PC-9 (cell line): Measurements from ENCODE around the gene GSTCD. TPM values are rescaled to one million over a fixed set of nuclear protein-coding genes. Genes with fewer than 3 reads are reported as not detected.

ENCODE experiments used
- BruUV-seq: library from RNA; stranded (reverse); fragments of 400-500 nt; replicated peaks from 2 replicates; lab custom pipeline; 2021; lab: Mats Ljungman, UMichigan
- CTCF ChIA-PET: fragments of 300-600 bp; sonication (Branson Sonifier 250); formaldehyde crosslinking; loops from one replicate; lab custom pipeline; 2022; ENCODE audit warnings: antibody characterized with exemption; lab: Charles Lee
- POLR2A ChIA-PET: fragments of 300-600 bp; sonication (Branson Sonifier 250); formaldehyde crosslinking; loops from one replicate; lab custom pipeline; 2022; ENCODE audit warnings: antibody characterized with exemption; ENCODE audit not compliant: unreplicated experiment; lab: Charles Lee
- DNase-seq, 2 experiments: peaks; one replicate each; pipeline versions ENCODE4 v3.0.0 to v3.0.0-alpha.2; 2015 to 2022; ENCODE audit warnings: mixed read lengths in 1 of 2
- H2AFZ ChIP-seq: fragments of 200-600 bp; sonication (generic); 2 replicates; pipeline ENCODE4 v1.8.1; 2017; ENCODE audit warnings: antibody characterized with exemption
- H3F3A ChIP-seq: fragments of 200-600 bp; sonication (generic); 2 replicates; pipeline ENCODE4 v1.8.1; 2017; ENCODE audit warnings: antibody characterized with exemption, mild to moderate bottlenecking, low read depth; ENCODE audit not compliant: insufficient read depth
- H3K27ac ChIP-seq: fragments of 200-600 bp; sonication (generic); 2 replicates; pipeline ENCODE4 v1.6.1; 2016; ENCODE audit warnings: mixed run types
- H3K27me3 ChIP-seq: fragments of 200-600 bp; sonication (generic); 2 replicates; pipeline ENCODE4 v1.6.1; 2016; ENCODE audit warnings: low read depth, mixed run types; ENCODE audit not compliant: insufficient read depth
- H3K36me3 ChIP-seq: fragments of 200-600 bp; sonication (generic); 2 replicates; pipeline ENCODE4 v1.6.1; 2016; ENCODE audit warnings: low read depth, mixed run types
- H3K4me1 ChIP-seq: fragments of 200-600 bp; sonication (generic); replicated peaks from 2 replicates; pipeline ENCODE4 v1.6.1; 2016; ENCODE audit warnings: mixed run types; ENCODE audit not compliant: insufficient read depth
- H3K4me2 ChIP-seq: fragments of 200-600 bp; sonication (generic); 2 replicates; pipeline ENCODE4 v1.6.1; 2017; ENCODE audit warnings: mixed run types
- H3K4me3 ChIP-seq: fragments of 200-600 bp; sonication (generic); 2 replicates; pipeline ENCODE4 v1.6.1; 2016; ENCODE audit warnings: mixed run types
- H3K79me2 ChIP-seq: fragments of 200-600 bp; sonication (generic); 2 replicates; pipeline ENCODE4 v1.6.1; 2017; ENCODE audit warnings: low read depth, mixed run types
- H3K9me2 ChIP-seq: fragments of 200-600 bp; sonication (generic); 2 replicates; pipeline ENCODE4 v1.8.1; 2017; ENCODE audit warnings: mild to moderate bottlenecking; ENCODE audit not compliant: insufficient read depth
- H3K9me3 ChIP-seq: fragments of 200-600 bp; sonication (generic); 2 replicates; pipeline ENCODE4 v1.8.1; 2016; ENCODE audit warnings: low read depth; ENCODE audit not compliant: insufficient read depth
- H4K20me1 ChIP-seq: fragments of 200-600 bp; sonication (generic); 2 replicates; pipeline ENCODE4 v1.8.1; 2017; ENCODE audit not compliant: insufficient read depth
- CTCF ChIP-seq: fragments of 200-600 bp; sonication (generic); conservative IDR thresholded peaks from 2 replicates; pipeline ENCODE4 v1.6.1; 2017; ENCODE audit warnings: mixed run types, antibody characterized with exemption, mild to moderate bottlenecking, moderate library complexity
- EZH2 ChIP-seq: fragments of 200-600 bp; sonication (generic); IDR thresholded peaks from 2 replicates; pipeline ENCODE4 v1.8.0; 2017; ENCODE audit warnings: antibody characterized with exemption, low read depth
- intact Hi-C: fragments of 100-400 bp; cut with micrococcal nuclease; formaldehyde crosslinking; loops from one replicate; pipeline ENCODE4 v1.10.0; 2022; ENCODE audit not compliant: unreplicated experiment
- total RNA-seq: library from RNA; stranded (reverse); gene quantifications from 2 replicates; pipeline ENCODE4 v1.2.3, GENCODE V29; 2021

Gene GSTCD
- total RNA-seq, 1 experiment from 2014 or later, result 11.4 TPM

DNA sequence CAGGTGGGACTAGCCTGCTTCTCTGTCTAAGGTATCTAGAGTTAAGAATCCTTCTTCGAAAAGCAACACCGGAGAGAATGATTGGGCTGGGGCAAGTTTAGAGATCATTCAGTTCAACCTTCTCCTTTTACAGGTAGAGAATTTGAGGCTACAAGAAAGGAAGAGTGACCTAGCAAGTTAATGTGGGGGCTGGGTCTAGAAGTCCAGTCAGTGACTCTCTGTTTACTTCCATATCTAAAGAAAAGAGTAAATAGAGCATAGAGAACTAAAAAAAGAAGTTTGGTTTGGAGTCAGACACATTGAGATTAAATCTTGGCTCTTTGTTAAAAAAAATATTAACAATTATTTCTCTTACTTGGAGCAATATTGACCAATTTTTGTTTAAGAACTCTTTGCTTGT lies 122.6 kb downstream of the GSTCD start:
- Histone ChIP-seq H3K9me3 (no peaks in the 10 kb centered on the region), H3K27me3 (no peaks in the 10 kb centered on the region), H4K20me1 (no peaks in the 10 kb centered on the region), H3K36me3 (no peaks in the 10 kb centered on the region), H3K79me2 (no peaks in the 10 kb centered on the region), H2AFZ (no peak overlapping the region), H3K4me2 (no peak overlapping the region), H3K9me2 (no peaks in the 10 kb centered on the region), H3K4me3 (no peak overlapping the region), H3K4me1 (no peaks in the 10 kb centered on the region), H3K27ac (no peak overlapping the region), H3F3A (no peaks in the 10 kb centered on the region)
- BruUV-seq, result no TSS peak
- DNase-seq, result no peak
- intact Hi-C loops, result no loop called here
- POLR2A ChIA-PET, result no interaction called here
- TF ChIP-seq CTCF, result no peak
- CTCF ChIA-PET, result no interaction called here

DNA sequence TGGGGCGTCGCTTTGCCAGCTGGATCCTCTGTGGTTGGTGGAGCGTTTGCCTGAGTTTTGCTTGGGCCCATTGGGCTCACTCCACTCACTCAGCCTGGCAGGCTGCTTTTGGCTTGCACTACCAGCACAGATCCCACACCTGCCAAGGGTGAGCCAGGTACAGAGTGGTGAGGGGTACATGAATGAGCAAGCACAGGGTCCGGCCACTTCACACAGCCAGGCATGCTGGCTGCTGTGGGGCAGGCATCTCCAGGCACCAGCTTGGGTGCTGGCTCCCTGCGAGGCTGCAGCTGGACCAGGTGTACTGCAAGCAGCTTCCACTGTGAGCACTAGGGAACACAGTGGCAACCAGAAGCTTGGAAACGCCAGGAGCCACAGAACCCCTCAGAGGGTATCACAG lies 126.6 kb downstream of the GSTCD start:
- Histone ChIP-seq H3K4me2 (no peak overlapping the region), H3K79me2 (no peaks in the 10 kb centered on the region), H4K20me1 (no peaks in the 10 kb centered on the region), H3K36me3 (no peaks in the 10 kb centered on the region), H3K4me1 (no peaks in the 10 kb centered on the region), H3K27me3 (no peaks in the 10 kb centered on the region), H3K27ac (no peak overlapping the region), H3K9me2 (no peaks in the 10 kb centered on the region), H2AFZ (no peak overlapping the region), H3K9me3 (no peaks in the 10 kb centered on the region), H3K4me3 (no peak overlapping the region), H3F3A (no peaks in the 10 kb centered on the region)
- intact Hi-C loops, result no loop called here
- POLR2A ChIA-PET, result no interaction called here
- BruUV-seq, result no TSS peak
- TF ChIP-seq CTCF (no peak), EZH2 (no peak)
- DNase-seq, result no peak
- CTCF ChIA-PET, result no interaction called here

DNA sequence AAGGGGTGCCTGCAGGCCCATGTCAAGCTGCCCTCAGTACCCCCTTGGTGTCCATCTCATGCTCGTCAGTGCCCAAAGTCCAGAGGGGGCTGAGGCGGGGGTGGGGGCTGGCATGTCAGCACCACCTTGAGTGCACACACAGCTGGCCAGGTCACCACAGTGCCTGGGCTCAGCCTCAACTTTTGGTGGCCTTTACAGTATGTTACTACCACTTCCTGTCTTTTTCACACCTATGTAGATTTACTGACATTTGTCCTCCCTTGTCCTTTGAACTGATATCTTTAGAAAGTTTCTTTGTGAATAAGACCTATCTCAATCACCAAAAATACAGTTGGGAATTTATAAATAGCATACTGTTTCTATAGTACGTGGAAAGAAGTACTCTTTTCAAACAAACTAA lies 128.0 kb downstream of the GSTCD start:
- no peak for DNase-seq
- Histone ChIP-seq H3K36me3 (no peaks in the 10 kb centered on the region), H3K9me3 (no peaks in the 10 kb centered on the region), H2AFZ (no peak overlapping the region), H3K27ac (no peak overlapping the region), H3K4me1 (no peaks in the 10 kb centered on the region), H3K9me2 (no peaks in the 10 kb centered on the region), H3F3A (no peaks in the 10 kb centered on the region), H3K27me3 (no peaks in the 10 kb centered on the region), H4K20me1 (no peaks in the 10 kb centered on the region), H3K79me2 (no peaks in the 10 kb centered on the region), H3K4me2 (no peak overlapping the region), H3K4me3 (no peak overlapping the region)
- no TSS peak for BruUV-seq
- TF ChIP-seq EZH2 (no peak), CTCF (no peak)
- ChIA-PET POLR2A (no interaction called here), CTCF (no interaction called here)
- intact Hi-C loops, result no loop called here
